Fibroblast of lung (primary cell): ENCODE measurements around the gene EFHC1. TPM values are rescaled to one million over a fixed set of nuclear protein-coding genes. Genes with fewer than 3 reads are reported as not detected.

Experiments used
- DNase-seq, 2 donors: peaks; one replicate each; pipeline versions ENCODE4 v3.0.0 to v3.0.0-alpha.2; 2010; ENCODE audit warnings: low read depth in 2 of 2
- H2AFZ ChIP-seq: 2 replicates; pipeline ENCODE4 v1.5.1; 2012; ENCODE audit warnings: low read length, control low read depth, inconsistent platforms
- H3K27ac ChIP-seq: 2 replicates; pipeline ENCODE4 v1.5.1; 2011; ENCODE audit warnings: low read length, control low read depth; ENCODE audit not compliant: insufficient read depth
- H3K27me3 ChIP-seq: 2 replicates; pipeline ENCODE4 v1.5.1; 2011; ENCODE audit warnings: mild to moderate bottlenecking, low read length; ENCODE audit not compliant: control insufficient read depth, insufficient read depth
- H3K36me3 ChIP-seq: 2 replicates; pipeline ENCODE4 v1.5.1; 2011; ENCODE audit warnings: low read length; ENCODE audit not compliant: control insufficient read depth, insufficient read depth
- H3K4me1 ChIP-seq: 2 replicates; pipeline ENCODE4 v1.5.1; 2011; ENCODE audit warnings: low read length; ENCODE audit not compliant: control insufficient read depth, insufficient read depth; ENCODE audit errors: extremely low read depth
- H3K4me2 ChIP-seq: 2 replicates; pipeline ENCODE4 v1.5.1; 2011; ENCODE audit warnings: low read length, control low read depth; ENCODE audit not compliant: insufficient read depth; ENCODE audit errors: extremely low read depth
- H3K4me3 ChIP-seq, 4 experiments: fragments of 200-600 bp in 1 of 4; sonication (generic) in 1 of 4; replicated peaks in 1 of 4; 2 replicates each; pipeline ENCODE4 v1.5.1; 2011 to 2016; ENCODE audit warnings: low read length in 4 of 4, low read depth in 3 of 4, mild to moderate bottlenecking in 3 of 4, control low read depth in 2 of 4, inconsistent platforms in 1 of 4, mixed read lengths in 1 of 4; ENCODE audit not compliant: insufficient read depth in 1 of 4; ENCODE audit errors: control extremely low read depth in 1 of 4
- H3K79me2 ChIP-seq: 2 replicates; pipeline ENCODE4 v1.5.1; 2012; ENCODE audit warnings: mild to moderate bottlenecking, low read length, inconsistent platforms; ENCODE audit not compliant: control insufficient read depth, insufficient read depth
- H3K9ac ChIP-seq: 2 replicates; pipeline ENCODE4 v1.5.1; 2011; ENCODE audit warnings: mild to moderate bottlenecking, low read length, control low read depth; ENCODE audit not compliant: insufficient read depth
- H3K9me3 ChIP-seq: 2 replicates; pipeline ENCODE4 v1.5.1; 2012; ENCODE audit warnings: low read depth, low read length; ENCODE audit not compliant: control insufficient read depth, insufficient read depth
- H4K20me1 ChIP-seq: 2 replicates; pipeline ENCODE4 v1.5.1; 2011; ENCODE audit warnings: low read length; ENCODE audit not compliant: control insufficient read depth, insufficient read depth; ENCODE audit errors: extremely low read depth
- CTCF ChIP-seq, 2 donors: IDR thresholded peaks in 1 of 2; conservative IDR thresholded peaks in 1 of 2; 1 replicate in 1 of 2; 2 replicates in 1 of 2; pipeline ENCODE4 v1.5.1; 2011 to 2012; ENCODE audit warnings: low read length in 2 of 2, control low read depth in 1 of 2, inconsistent platforms in 1 of 2, low read depth in 1 of 2, mild to moderate bottlenecking in 1 of 2
- EZH2 ChIP-seq: IDR thresholded peaks from 2 replicates; pipeline ENCODE4 v1.5.1; 2012; ENCODE audit warnings: low read length, control low read depth, mild to moderate bottlenecking; ENCODE audit errors: missing control alignments
- polyA plus RNA-seq, 2 donors: library from polyadenylated mRNA; depleted of rRNA in 1 of 2; stranded (reverse) in 1 of 2; unstranded in 1 of 2; fragments of >200 nt; gene quantifications; 2 replicates each; pipeline ENCODE4 v1.2.1, GENCODE V29; 2011 to 2012; ENCODE audit warnings: missing spikeins in 1 of 2
- total RNA-seq: library from RNA; depleted of rRNA; stranded (reverse); fragments of >200 nt; gene quantifications from 2 replicates; pipeline ENCODE4 v1.2.1, GENCODE V29; 2014

The EFHC1 gene
- total and polyA plus RNA-seq, 2 donors (not counting 1 experiment from before 2014, with no cell fraction given) = 29.4 to 32.9 TPM

- no peaks in the 10 kb centered on the region for H3K36me3 ChIP-seq
- H3K79me2 ChIP-seq = no peaks in the 10 kb centered on the region
- no peak overlapping the region for H3K4me2 ChIP-seq
- no peaks in the 10 kb centered on the region for H4K20me1 ChIP-seq
- H2AFZ ChIP-seq = no peak overlapping the region
- H3K27me3 ChIP-seq = no peaks in the 10 kb centered on the region
- H3K4me1 ChIP-seq = peaks cover 11% of the 10 kb centered on the region
- no peak overlapping the region for H3K27ac ChIP-seq
- no peaks in the 10 kb centered on the region for H3K9me3 ChIP-seq
- no peak for TF ChIP-seq EZH2
- no peak for TF ChIP-seq CTCF (conservative IDR thresholded peaks at IDR 0.05 in 1 of 2, IDR thresholded peaks at IDR 0.05 in 1 of 2; ENCODE audit: low read depth in 1 of 2, low read length in 2 of 2)
- H3K4me3 ChIP-seq = no peak overlapping the region
- no peak overlapping the region for H3K9ac ChIP-seq
- no peak for DNase-seq
Measured at GRCh38 chr6:52489881-52490280, 69.7 kb downstream of the EFHC1 start.

GRCh38 chr6:52491203-52492069 is 71.3 kb downstream of the EFHC1 start:
- H3K4me1 ChIP-seq = peaks cover 11% of the 10 kb centered on the region
- H3K27ac ChIP-seq = peak overlapping the region; percentile 63
- no peaks in the 10 kb centered on the region for H4K20me1 ChIP-seq
- no peak overlapping the region for H3K4me3 ChIP-seq
- peak overlapping the region; percentile 11 for H3K4me2 ChIP-seq
- no peak overlapping the region for H3K9ac ChIP-seq
- peak; percentile 38 to 60 for DNase-seq
- no peaks in the 10 kb centered on the region for H3K36me3 ChIP-seq
- no peaks in the 10 kb centered on the region for H3K79me2 ChIP-seq
- H2AFZ ChIP-seq = no peak overlapping the region
- H3K27me3 ChIP-seq = no peaks in the 10 kb centered on the region
- TF ChIP-seq CTCF (conservative IDR thresholded peaks at IDR 0.05 in 1 of 2, IDR thresholded peaks at IDR 0.05 in 1 of 2; ENCODE audit: low read depth in 1 of 2, low read length in 2 of 2) (no peak), EZH2 (no peak)
- H3K9me3 ChIP-seq = no peaks in the 10 kb centered on the region

- H2AFZ ChIP-seq = no peak overlapping the region
- no peaks in the 10 kb centered on the region for H4K20me1 ChIP-seq
- no peaks in the 10 kb centered on the region for H3K36me3 ChIP-seq
- H3K27me3 ChIP-seq = no peaks in the 10 kb centered on the region
- no peak overlapping the region for H3K4me3 ChIP-seq
- DNase-seq = no peak
- no peaks in the 10 kb centered on the region for H3K9me3 ChIP-seq
- no peak overlapping the region for H3K27ac ChIP-seq
- H3K4me2 ChIP-seq = no peak overlapping the region
- TF ChIP-seq CTCF (conservative IDR thresholded peaks at IDR 0.05 in 1 of 2, IDR thresholded peaks at IDR 0.05 in 1 of 2; ENCODE audit: low read depth in 1 of 2, low read length in 2 of 2) (no peak), EZH2 (no peak)
- peaks cover 12% of the 10 kb centered on the region for H3K4me1 ChIP-seq
- no peak overlapping the region for H3K9ac ChIP-seq
- H3K79me2 ChIP-seq = no peaks in the 10 kb centered on the region
Measured at GRCh38 chr6:52493669-52494068, 73.5 kb downstream of the EFHC1 start.
